Measurements from ENCODE around the gene CSNK1E.

CSNK1E gene

GRCh38 chr22:38273135-38273826, 44.0 kb downstream of the CSNK1E start:
- DNase-seq: peak in 9 of 14 donors; percentile 41 to 86 (median 75)

GRCh38 chr22:38272373-38273134, 44.7 kb downstream of the CSNK1E start, which contains the start of gene TMEM184B:
TSS of gene TMEM184B (minus strand) at chr22:38273010. CDS start at chr22:38247961, 25,049 bp downstream.
- peak in 12 of 14 donors; percentile 34 to 90 (median 74) for DNase-seq

- peak in 3 of 14 donors; percentile 29 to 63 (median 45) for DNase-seq
These were observed 45.3 kb downstream of the CSNK1E start for GRCh38 chr22:38271927-38272372.

GRCh38 chr22:38271101-38271500, 46.1 kb downstream of the CSNK1E start:
- DNase-seq: no peak

GRCh38 chr22:38270091-38270992, 46.9 kb downstream of the CSNK1E start:
- DNase-seq: peak in 9 of 14 donors; percentile 23 to 69 (median 47)

GRCh38 chr22:38269466-38269865, 47.8 kb downstream of the CSNK1E start:
- no peak for DNase-seq

GRCh38 chr22:38267086-38267485, 50.1 kb downstream of the CSNK1E start:
- DNase-seq: no peak

GRCh38 chr22:38266120-38266519, 51.1 kb downstream of the CSNK1E start:
- DNase-seq: no peak

GRCh38 chr22:38264322-38264843, 52.9 kb downstream of the CSNK1E start:
- peak in 2 of 14 donors; percentile 15 to 17 for DNase-seq

- DNase-seq: peak in 10 of 14 donors; percentile 40 to 78 (median 56)
These were observed 55.0 kb downstream of the CSNK1E start for GRCh38 chr22:38262051-38262795.

GRCh38 chr22:38260761-38261681, 56.2 kb downstream of the CSNK1E start:
- DNase-seq: peak in 4 of 14 donors; percentile 41 to 64 (median 53)

GRCh38 chr22:38259370-38259769, 57.9 kb downstream of the CSNK1E start:
- peak in 1 of 14 donors; percentile 19 for DNase-seq

GRCh38 chr22:38258895-38259294, 58.3 kb downstream of the CSNK1E start:
- DNase-seq: no peak

GRCh38 chr22:38257650-38258250, 59.5 kb downstream of the CSNK1E start:
- DNase-seq: peak in 1 of 14 donors; percentile 10

GRCh38 chr22:38257181-38257580, 60.1 kb downstream of the CSNK1E start:
- DNase-seq: peak in 1 of 14 donors; percentile 9

- no peak for DNase-seq
These were observed 61.5 kb downstream of the CSNK1E start for GRCh38 chr22:38255697-38256096.

- DNase-seq: no peak
These were observed 65.9 kb downstream of the CSNK1E start for GRCh38 chr22:38251341-38251692.

- DNase-seq: no peak
These were observed 66.4 kb downstream of the CSNK1E start for GRCh38 chr22:38250643-38251340.

All from C1 segment of cervical spinal cord (tissue), 14 donors.